GM19351 (cell line): ENCODE data around the gene ITSN1.
"Not testable (repeated sequence)": the region's sequence is repeated elsewhere in the genome, so short reads cannot be mapped to it uniquely, and the experiment has no call there.

Source experiments
- ATAC-seq: cut with Tn5 transposase; IDR thresholded peaks from one replicate; pipeline ENCODE4 v1.9.1; 2021; ENCODE audit warnings: mild to moderate bottlenecking, moderate library complexity; ENCODE audit not compliant: unreplicated experiment

The ITSN1 gene

DNA sequence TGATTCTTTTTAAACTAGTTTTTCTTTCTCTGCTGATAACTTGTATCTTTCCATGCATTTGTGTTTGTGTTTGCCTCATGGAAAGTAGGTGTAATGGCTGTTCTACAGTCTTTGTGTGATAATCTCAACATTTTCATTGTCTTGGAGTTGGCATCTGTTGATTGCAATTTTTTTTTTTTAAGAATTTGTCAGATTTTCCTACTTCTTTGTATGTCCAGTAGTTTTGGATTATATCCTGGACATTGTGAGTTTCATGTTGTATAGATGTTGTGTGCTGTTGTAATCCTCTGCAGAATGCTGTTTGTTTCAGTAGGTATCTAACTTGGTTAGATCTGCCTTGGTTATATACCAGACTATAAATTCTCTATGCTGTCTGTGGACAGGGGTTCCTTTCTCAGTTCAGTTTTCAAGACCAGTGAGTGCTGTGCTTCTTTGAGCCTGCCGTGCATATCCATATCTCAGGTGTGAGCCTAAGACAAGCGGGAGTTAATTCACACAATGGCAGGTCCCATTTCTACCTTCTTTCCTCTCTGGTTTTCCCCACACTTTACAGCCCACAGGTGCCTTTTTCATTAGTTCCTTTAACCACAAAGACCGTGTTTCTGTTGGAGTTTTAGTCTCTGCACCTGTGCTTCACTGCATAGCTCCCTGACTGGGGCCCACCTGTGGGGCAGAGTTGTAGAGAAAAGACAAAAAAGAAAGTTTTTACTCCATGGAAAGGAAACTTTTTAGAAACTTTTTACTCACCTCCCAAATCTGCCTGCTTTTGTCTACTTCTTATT lies 69.9 kb downstream of the ITSN1 start:
- ATAC-seq: no peak

DNA sequence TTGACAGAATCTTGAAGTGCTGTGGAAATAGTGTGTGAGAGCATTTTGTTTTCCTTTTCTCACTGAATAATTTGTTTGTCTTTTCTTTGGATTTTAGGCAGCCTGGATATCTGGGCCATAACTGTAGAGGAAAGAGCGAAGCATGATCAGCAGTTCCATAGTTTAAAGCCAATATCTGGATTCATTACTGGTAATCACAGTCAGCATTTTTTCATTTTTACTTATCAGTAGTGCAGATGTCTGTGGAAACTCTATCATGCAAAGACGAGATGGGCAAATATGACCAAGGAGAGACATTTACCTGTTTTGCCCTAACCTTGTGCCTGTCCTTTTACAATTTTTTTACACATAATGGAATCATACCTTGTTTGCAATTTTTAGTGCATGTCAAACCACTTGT lies 78.8 kb downstream of the ITSN1 start:
- ATAC-seq: no peak

DNA sequence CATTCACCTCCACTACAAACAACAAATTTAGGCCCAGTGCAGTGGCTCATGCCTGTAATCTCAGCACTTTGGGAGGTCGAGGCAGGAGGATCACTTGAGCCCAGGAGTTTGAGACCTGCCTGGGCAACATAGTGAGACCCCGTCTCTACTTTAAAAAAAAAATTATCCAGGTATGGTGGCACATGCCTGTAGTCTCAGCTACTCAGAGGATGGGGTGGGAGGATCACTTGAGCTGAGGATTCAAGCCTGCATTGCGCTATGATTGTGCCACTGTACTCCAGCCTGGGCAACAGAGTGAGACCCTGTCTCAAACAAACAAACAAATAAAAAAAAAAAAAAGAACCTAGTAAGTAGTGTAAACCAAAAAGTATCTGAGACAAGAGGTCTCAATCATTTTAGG lies 86.8 kb downstream of the ITSN1 start:
- not testable (repeated sequence) for ATAC-seq

DNA sequence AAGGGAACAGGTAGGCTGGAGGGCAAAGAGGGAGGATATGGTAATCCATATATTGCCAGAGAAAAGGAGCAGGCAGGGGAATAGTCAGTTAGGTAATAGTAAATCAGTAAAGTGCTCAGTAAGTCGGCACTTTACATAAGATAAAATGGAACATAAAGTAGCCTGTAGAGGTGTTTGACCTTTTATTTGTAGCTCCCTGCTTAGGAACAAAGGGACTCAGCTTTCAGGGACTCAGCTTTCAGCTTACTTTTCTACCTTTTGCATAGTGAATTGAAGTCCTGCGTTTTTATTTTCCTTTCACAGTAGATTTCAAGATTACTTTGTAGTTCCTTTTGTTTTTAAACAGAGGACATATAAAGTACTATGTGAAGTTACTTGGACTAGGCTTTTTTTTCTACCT lies 87.3 kb downstream of the ITSN1 start:
- no peak for ATAC-seq

DNA sequence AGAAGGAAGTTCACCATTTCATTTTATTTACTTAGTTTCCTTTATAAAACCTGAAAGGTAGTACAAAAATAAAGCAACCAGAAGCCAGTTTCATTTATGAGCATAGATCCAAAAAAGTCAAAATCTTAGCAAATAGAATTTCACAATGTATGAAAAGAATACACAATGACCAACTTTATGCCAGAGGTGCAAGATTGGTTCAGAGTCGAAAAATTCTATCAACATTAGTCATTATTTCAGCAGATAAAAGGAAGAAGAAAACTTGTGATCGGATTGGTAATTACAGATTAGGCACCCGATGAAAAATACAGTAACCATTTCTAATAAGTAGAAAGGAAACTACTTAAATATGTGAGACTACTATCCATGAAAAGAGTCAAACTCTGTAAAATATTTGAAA lies 89.1 kb downstream of the ITSN1 start:
- ATAC-seq: no peak

DNA sequence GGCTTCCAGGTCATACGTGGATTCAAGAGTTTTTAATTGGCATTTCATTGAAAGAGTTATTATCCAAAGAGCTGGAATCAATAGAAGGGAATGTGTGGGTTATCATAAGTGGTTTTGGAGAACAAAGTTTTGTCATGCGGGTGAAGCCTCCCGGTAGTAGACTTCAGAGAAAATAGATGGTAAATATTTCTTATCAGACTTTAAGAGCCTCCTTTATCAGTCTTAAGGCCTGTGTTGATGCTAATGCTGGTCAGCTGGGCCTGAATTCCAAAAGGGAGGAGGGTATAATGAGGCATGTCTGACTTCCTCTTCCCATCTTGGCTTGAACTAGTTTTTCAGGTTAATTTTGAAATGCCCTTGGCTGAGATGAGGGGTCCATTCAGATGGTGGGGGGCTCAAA lies 89.7 kb downstream of the ITSN1 start:
- no peak for ATAC-seq

DNA sequence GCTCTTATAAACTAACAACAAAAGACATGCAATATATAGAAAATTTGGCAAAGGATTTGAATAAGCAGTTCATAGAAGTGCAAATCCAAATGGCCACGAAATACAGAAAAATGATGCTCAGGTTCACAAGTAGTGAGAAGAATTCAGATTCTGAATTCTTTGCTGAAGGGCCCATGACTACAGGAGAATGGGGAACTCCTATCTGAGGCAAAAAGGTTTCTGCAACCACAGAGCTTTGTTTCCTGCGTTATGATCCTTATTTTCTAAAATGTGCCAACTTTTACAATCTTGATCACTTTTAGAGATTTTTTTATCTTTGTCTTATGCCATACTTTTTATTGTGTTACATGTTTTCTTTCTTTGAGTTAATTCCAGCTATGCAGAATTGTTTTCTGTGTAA lies 91.3 kb downstream of the ITSN1 start:
- ATAC-seq: no peak

DNA sequence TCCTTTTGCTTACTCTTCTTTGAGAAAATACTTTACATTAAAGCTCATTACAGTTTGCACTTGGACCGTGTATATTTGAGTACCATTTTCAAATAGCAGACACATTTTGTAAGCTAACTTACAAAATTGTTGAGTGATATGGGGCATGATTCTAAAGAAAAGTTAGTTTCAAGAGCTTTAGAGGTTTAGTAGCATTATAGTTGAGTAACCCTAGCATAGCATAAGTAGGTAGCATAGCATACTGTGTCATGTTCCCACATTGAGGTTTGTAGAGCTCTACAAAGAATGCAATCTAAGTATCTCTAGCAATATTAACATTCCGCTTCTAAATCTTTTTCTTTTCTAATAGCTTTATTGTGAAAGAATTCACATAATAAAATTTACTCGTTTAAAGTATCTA lies 92.0 kb downstream of the ITSN1 start:
- no peak for ATAC-seq

DNA sequence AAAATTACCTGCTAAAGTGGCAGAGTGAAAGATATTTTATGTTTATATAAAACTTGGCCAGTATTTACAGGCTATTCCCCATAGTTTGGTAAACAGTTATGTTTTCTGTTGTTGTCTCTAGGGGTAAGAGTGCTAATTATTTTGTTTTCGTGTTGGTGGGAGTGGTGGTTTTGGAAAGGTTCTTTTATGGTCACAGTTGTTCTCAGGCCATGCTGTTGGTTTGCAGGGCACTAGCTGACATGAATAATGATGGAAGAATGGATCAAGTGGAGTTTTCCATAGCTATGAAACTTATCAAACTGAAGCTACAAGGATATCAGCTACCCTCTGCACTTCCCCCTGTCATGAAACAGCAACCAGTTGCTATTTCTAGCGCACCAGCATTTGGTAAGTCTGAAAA lies 92.5 kb downstream of the ITSN1 start:
- ATAC-seq: no peak

DNA sequence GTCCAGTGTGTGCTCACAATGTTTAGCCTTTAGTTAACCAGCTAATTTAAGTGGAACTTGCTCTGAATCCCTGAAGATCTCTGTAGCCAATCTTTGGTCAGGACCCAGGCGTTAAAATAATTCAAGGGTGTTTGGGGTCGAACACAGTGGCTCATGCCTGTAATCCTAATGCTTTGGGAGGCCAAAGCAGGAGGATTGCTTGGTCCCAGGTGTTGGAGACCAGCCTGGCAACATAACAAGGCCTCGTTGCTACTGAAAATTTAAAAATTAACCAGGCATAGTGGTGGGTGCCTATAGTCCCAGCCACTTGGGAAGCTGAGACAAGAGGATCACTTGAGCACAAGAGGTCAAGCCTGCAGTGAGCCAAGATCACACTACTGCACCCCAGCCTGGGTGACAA lies 94.3 kb downstream of the ITSN1 start:
- ATAC-seq: no peak

DNA sequence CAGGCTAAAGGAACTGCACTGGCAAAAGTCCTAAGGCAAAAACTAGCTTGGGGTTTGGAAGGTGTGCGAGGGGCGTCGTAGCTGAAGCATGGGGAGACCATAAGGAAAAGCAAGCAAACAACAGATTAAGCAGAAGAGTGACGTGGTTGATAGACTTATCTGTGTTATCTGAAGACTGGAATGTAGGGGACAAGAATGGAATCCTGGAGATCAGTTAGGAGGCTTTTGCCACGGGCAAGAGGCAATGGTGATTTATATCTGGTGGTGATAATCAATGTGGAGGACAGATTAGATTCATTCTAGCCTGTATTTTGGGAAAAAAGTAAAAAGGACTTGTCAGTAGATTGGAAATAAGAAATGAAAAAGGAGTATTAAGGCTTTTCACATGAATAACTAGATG lies 97.4 kb downstream of the ITSN1 start:
- no peak for ATAC-seq

DNA sequence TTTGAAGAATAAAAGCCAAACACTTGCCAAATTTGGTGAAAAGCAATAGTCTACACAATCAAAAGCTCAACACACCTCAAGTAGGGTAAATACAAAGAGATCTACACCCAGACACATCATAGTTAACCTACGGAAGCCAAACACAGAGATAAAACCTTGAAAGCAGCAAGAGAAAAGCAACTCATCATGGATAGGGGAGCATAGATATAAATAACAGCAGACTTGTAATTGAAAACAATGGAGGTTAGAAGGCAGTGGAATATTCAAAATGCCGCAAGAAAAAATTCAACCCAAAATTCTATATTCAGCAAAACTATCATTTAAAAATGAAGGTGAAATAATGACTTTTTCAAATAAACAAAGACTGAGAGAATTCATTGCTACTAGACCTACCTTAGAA lies 105.1 kb downstream of the ITSN1 start:
- ATAC-seq: no peak

DNA sequence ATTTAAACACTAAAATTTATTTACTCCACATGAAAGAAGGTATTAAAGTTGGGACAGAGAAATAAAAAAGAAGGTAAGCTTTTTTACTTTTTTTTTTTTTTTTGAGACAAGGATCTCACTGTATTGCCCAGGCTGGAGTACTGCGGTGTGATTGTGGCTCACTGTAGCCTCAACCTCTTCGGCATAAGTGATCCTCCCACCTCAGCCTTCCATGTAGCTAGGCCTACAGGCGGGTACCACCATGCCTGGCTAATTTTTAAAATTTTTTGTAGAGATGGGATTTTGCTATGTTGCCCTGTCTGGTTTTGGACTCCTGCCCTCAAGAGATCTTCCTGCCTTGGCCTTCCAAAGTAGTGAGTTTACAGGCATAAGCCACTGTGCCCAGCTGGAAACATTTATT lies 106.6 kb downstream of the ITSN1 start:
- ATAC-seq: no peak

DNA sequence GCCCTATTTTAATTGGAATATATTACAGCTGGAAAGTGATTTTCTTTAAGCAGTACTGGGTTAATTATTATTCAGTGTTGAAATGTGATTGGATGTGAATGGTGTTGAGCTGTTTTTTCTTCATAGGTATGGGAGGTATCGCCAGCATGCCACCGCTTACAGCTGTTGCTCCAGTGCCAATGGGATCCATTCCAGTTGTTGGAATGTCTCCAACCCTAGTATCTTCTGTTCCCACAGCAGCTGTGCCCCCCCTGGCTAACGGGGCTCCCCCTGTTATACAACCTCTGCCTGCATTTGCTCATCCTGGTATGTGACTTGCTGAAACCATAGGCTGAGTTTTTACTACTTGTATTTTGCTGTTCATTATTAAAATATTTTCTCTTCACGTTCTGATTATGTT lies 107.7 kb downstream of the ITSN1 start:
- ATAC-seq: no peak

DNA sequence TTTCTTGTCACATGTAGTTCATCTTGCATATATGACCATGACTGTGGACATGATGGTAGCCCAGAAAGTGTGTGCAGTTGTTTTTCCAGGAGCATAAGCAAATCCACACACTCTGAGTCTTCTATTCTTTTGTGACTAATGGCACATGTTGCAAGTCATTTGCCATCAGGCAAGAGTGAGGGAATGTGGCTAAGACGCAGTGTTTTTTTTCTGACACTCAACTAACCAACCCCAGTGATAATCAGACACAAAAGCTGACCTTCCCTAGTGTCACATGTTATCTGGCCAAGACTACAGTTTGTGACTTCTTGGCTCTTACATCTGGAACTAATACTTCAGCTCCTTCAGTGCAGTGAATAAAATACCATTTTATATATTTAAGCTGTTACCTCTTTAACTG lies 108.8 kb downstream of the ITSN1 start:
- no peak for ATAC-seq

DNA sequence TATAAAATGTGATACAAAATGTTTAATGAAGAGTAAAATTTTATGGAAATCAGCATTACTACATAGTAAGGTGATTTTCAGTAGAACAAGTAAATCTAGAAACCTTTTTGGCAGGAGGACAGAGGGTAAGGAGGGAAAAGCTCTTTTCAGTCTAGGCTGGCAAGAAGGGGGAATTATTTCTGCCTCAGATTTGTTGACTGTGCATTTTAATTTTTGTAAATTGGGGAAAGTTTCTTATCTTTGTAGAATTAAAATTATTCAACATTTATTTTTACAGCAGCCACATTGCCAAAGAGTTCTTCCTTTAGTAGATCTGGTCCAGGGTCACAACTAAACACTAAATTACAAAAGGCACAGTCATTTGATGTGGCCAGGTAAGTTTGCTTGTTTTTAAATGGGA lies 109.2 kb downstream of the ITSN1 start:
- ATAC-seq: no peak

DNA sequence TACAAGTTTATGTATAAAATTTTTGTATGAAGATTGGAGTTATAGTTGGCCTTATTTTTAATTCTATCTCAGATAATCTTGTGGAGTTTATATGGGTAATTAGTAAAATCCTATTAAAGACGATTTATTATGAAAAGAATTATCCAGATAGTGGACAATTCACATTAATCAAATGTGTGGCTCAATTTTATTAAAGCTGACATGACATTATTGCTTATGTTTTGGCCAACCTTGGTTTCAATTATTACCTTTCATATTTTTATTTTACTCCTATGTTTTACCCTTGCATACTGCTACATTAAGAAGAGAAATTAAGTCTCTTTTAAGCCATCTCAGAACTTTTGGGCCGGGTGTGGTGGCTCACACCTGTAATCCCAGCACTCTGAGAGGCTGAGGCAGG lies 110.0 kb downstream of the ITSN1 start:
- no peak for ATAC-seq

DNA sequence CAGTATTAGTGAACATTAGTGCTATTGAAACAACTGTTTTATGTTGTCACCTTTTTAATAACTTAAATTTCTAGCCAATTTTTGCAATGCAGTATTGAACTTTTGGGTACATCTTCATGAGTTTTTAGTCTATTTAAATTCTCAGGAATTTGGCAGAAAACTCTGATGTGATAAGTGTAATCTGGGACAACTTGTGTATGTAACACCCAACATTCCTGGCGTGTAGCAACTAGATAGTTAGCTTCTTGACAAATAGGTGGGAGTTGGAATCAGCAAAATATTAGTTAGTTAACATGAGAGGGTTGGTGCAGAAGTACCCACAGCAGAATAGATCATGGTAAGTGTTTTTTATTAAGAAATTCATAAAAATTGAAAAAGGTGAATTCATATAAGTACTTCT lies 111.6 kb downstream of the ITSN1 start:
- no peak for ATAC-seq

DNA sequence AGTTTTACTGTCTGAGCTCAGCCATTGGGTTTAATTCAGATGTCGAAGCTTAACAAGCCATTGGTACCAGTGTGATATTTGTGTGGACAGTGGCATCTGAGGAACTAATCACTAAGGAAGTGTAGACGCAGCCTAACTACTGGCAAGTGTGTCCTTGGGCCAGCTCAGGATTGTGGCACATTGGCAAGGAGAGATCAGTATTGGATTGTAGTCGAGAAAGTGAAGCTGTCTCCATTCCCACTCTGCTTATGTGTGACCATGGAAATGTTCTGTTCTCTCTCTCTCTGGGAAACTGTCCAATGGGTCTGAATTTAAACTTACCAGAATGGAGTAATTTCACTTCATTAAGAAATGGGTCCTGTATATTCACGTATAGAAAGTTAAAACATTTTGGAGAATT lies 112.2 kb downstream of the ITSN1 start:
- no peak for ATAC-seq

DNA sequence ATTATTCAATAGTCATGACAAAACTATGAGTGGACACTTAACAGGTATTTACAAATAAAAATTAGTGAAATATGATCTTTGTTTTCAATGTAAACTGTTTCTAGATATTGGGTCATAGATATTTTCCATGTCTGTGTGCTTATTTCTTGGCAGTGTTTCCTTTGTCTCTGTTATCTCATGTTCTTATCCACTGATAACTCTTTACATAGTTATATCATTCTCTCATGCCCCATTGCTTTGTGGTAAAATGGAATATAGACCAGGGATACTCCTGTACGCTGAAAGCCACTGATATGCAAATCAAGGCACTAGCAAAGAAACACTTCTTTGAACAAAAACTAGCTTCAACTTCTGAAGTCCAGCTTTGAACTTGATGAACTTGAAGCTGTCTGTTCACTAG lies 113.1 kb downstream of the ITSN1 start:
- no peak for ATAC-seq

DNA sequence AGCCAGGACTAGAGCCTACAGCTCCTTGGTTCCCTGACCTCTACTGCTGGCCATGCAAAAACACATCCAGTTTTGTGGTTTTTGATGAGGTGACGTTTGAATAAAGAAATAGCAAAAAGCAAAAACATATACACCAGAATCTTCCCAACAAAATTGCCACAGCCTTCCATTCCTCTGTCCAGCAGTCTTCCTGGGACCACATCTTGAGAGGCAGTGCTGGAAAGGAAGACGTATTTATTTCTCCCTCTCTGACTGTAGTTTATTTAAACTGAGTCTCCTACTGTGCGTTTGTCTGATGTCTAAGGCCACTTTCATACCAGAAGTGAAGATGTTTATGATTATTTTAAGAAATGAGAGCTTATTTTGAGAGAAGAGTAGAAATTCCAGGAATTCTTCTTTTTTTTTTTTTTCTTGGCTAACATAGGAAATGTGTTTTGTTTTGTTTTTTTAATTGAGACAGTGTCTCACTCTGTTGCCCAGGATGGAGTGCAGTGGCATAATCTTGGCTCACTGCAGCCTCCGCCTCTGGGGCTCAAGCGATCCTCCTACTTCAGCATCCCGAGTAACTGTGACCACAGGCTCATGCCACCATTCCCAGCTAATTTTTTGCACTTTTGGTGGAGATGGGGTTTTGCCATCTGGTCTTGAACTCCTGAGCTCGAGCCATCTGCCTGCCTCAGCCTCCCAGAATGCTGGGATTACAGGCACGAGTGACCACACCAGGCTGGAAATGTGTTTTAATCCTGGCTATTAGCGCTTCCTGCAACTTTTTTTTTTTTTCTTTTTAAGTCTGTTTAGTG lies 118.5 kb downstream of the ITSN1 start:
- no peak for ATAC-seq

DNA sequence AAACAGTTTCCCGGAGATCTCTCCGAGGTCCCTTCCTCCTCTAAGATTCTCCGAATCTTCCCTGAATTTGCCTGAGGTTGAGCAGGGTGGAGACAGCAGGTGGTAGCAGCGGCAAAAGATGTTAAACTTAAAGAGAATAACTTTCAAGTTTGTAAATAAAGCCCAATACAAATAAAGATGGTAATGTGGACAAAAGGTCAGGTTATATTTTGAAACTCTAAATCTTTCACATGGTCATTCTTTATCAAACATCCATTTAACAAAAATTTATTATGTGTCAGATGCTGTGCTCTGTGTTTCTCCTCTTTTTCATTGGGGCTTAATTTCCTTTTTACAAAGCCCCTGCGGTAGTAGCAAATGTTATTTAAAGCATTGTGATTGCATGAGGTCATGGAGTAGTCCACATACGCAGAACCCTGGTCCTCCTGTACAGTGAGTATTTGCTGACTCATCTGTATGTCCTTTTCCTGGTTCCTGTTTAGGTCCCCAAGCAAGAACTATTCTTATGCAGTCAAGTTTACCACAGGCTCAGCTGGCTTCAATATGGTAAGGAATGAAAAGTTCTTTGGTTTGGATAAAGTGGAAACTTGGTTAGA lies 119.2 kb downstream of the ITSN1 start:
- ATAC-seq: no peak
